Cardiac muscle cell (in vitro differentiated cells and primary cell): ENCODE results near the gene SEZ6L. TPM values are rescaled to one million over a fixed set of nuclear protein-coding genes. Genes with fewer than 3 reads are reported as not detected.

Experiments
- DNase-seq, 2 donors: peaks; one replicate each; pipeline versions ENCODE4 v3.0.0 to v3.0.0-alpha.2; 2010 to 2017; ENCODE audit warnings: low read depth in 1 of 2, low spot score in 1 of 2
- H3K27ac ChIP-seq: fragments of 200-600 bp; sonication (generic); 2 replicates; pipeline ENCODE4 v1.5.1; 2016
- H3K27me3 ChIP-seq: fragments of 200-600 bp; sonication (generic); 2 replicates; pipeline ENCODE4 v1.6.0; 2016; ENCODE audit warnings: control low read depth
- H3K36me3 ChIP-seq: fragments of 200-600 bp; sonication (generic); 2 replicates; pipeline ENCODE4 v1.5.1; 2016; ENCODE audit warnings: control low read depth
- H3K4me1 ChIP-seq: fragments of 200-600 bp; sonication (generic); 2 replicates; pipeline ENCODE4 v1.8.1; 2017; ENCODE audit warnings: low read depth, mild to moderate bottlenecking, mixed run types
- H3K4me3 ChIP-seq: fragments of 200-600 bp; sonication (generic); 2 replicates; pipeline ENCODE4 v1.5.1; 2016; ENCODE audit warnings: mild to moderate bottlenecking
- H3K9me3 ChIP-seq: fragments of 200-600 bp; sonication (generic); 2 replicates; pipeline ENCODE4 v1.5.1; 2017; ENCODE audit warnings: low read depth, mild to moderate bottlenecking, control low read depth
- CTCF ChIP-seq: IDR thresholded peaks from 2 replicates; pipeline ENCODE4 v1.5.1; 2012; ENCODE audit warnings: low read depth, mild to moderate bottlenecking, low read length
- polyA plus RNA-seq: library from polyadenylated mRNA; unstranded; fragments of >200 nt; fragmentation: Nextera tagmentation; extraction: Ambion mirVana; gene quantifications from 2 replicates; pipeline ENCODE4 v1.2.1, GENCODE V29; 2016
- total RNA-seq: library from RNA; depleted of rRNA; stranded (reverse); fragments of >200 nt; gene quantifications from 2 replicates; pipeline ENCODE4 v1.2.3, GENCODE V29; 2016

The SEZ6L gene
- total and polyA plus RNA-seq, 2 experiments from 2014 or later: 0.12 TPM; not detected in 1

GRCh38 chr22:26391623-26392022, 222.4 kb downstream of the SEZ6L start:
- Histone ChIP-seq H3K27me3 (no peaks in the 10 kb centered on the region), H3K36me3 (no peaks in the 10 kb centered on the region), H3K9me3 (no peaks in the 10 kb centered on the region), H3K4me3 (no peak overlapping the region), H3K27ac (no peak overlapping the region), H3K4me1 (no peaks in the 10 kb centered on the region)
- TF ChIP-seq CTCF: no peak
- no peak for DNase-seq

GRCh38 chr22:26393929-26394328, 224.7 kb downstream of the SEZ6L start:
- H3K36me3 ChIP-seq: no peaks in the 10 kb centered on the region
- DNase-seq: no peak

GRCh38 chr22:26394777-26395176, 225.5 kb downstream of the SEZ6L start:
- TF ChIP-seq CTCF: no peak
- H3K4me3 ChIP-seq: no peak overlapping the region
- H3K9me3 ChIP-seq: no peaks in the 10 kb centered on the region
- no peaks in the 10 kb centered on the region for H3K36me3 ChIP-seq
- no peak overlapping the region for H3K27ac ChIP-seq
- H3K27me3 ChIP-seq: no peaks in the 10 kb centered on the region
- no peak for DNase-seq
- H3K4me1 ChIP-seq: no peaks in the 10 kb centered on the region

More at GRCh38 chr22:26393929-26394328, 224.7 kb downstream of the SEZ6L start:
- Histone ChIP-seq H3K27me3 (no peaks in the 10 kb centered on the region), H3K9me3 (no peaks in the 10 kb centered on the region), H3K27ac (no peak overlapping the region), H3K4me3 (no peak overlapping the region), H3K4me1 (no peaks in the 10 kb centered on the region)
- no peak for TF ChIP-seq CTCF

GRCh38 chr22:26395926-26396325, 226.7 kb downstream of the SEZ6L start:
- H3K9me3 ChIP-seq: no peaks in the 10 kb centered on the region
- H3K27ac ChIP-seq: no peak overlapping the region
- H3K36me3 ChIP-seq: no peaks in the 10 kb centered on the region
- no peak for DNase-seq
- H3K4me3 ChIP-seq: no peak overlapping the region
- H3K27me3 ChIP-seq: no peaks in the 10 kb centered on the region
- no peak for TF ChIP-seq CTCF
- H3K4me1 ChIP-seq: no peaks in the 10 kb centered on the region

- Histone ChIP-seq H3K4me3 (no peak overlapping the region), H3K36me3 (no peaks in the 10 kb centered on the region), H3K9me3 (no peaks in the 10 kb centered on the region), H3K27ac (no peak overlapping the region), H3K27me3 (no peaks in the 10 kb centered on the region), H3K4me1 (no peaks in the 10 kb centered on the region)
- peak; percentile 85 for TF ChIP-seq CTCF
- peak; percentile 73 to 85 for DNase-seq
These were observed 229.5 kb downstream of the SEZ6L start for GRCh38 chr22:26398741-26399153.

- no peak overlapping the region for H3K27ac ChIP-seq
- H3K4me1 ChIP-seq: no peaks in the 10 kb centered on the region
- no peak for DNase-seq
- no peaks in the 10 kb centered on the region for H3K9me3 ChIP-seq
- no peaks in the 10 kb centered on the region for H3K36me3 ChIP-seq
- H3K27me3 ChIP-seq: no peaks in the 10 kb centered on the region
- no peak for TF ChIP-seq CTCF
- no peak overlapping the region for H3K4me3 ChIP-seq
These were observed 230.0 kb downstream of the SEZ6L start for GRCh38 chr22:26399289-26399688.
